ENCODE measurements around the gene HSBP1. TPM values are rescaled to one million over a fixed set of nuclear protein-coding genes. Genes with fewer than 3 reads are reported as not detected.

The HSBP1 gene
- total RNA-seq, 1 donor, result 28.0 TPM

GRCh38 chr16:83835586-83836566 lies 28.1 kb downstream of the HSBP1 start:
- DNase-seq (ENCODE audit: low read depth in 2 of 3, low spot score in 2 of 3), result peak in 2 of 3 donors; percentile 74 to 84

GRCh38 chr16:83837566-83837965 lies 29.8 kb downstream of the HSBP1 start:
- DNase-seq (ENCODE audit: low read depth in 2 of 3, low spot score in 2 of 3), result no peak

- no peak for DNase-seq (ENCODE audit: low read depth in 2 of 3, low spot score in 2 of 3)
Observed at GRCh38 chr16:83838151-83838550, 30.4 kb downstream of the HSBP1 start.

GRCh38 chr16:83839561-83839960 lies 31.8 kb downstream of the HSBP1 start:
- no peak for DNase-seq (ENCODE audit: low read depth in 2 of 3, low spot score in 2 of 3)

- DNase-seq (ENCODE audit: low read depth in 2 of 3, low spot score in 2 of 3), result no peak
Observed at GRCh38 chr16:83840060-83840617, 32.4 kb downstream of the HSBP1 start.

- DNase-seq (ENCODE audit: low read depth in 2 of 3, low spot score in 2 of 3), result no peak
Observed at GRCh38 chr16:83842291-83842690, 34.5 kb downstream of the HSBP1 start.

GRCh38 chr16:83842756-83843507 lies 35.2 kb downstream of the HSBP1 start:
- peak in 1 of 3 donors; percentile 62 for DNase-seq (ENCODE audit: low read depth in 2 of 3, low spot score in 2 of 3)

GRCh38 chr16:83843657-83844056 lies 35.9 kb downstream of the HSBP1 start:
- DNase-seq (ENCODE audit: low read depth in 2 of 3, low spot score in 2 of 3), result peak in 1 of 3 donors; percentile 26

- no peak for DNase-seq (ENCODE audit: low read depth in 2 of 3, low spot score in 2 of 3)
Observed at GRCh38 chr16:83845263-83845662, 37.5 kb downstream of the HSBP1 start.

- peak in 1 of 3 donors; percentile 49 for DNase-seq (ENCODE audit: low read depth in 2 of 3, low spot score in 2 of 3)
Observed at GRCh38 chr16:83847371-83848225, 39.8 kb downstream of the HSBP1 start.

- DNase-seq (ENCODE audit: low read depth in 2 of 3, low spot score in 2 of 3), result no peak
Observed at GRCh38 chr16:83849421-83849820, 41.6 kb downstream of the HSBP1 start.

GRCh38 chr16:83850947-83851346 lies 43.2 kb downstream of the HSBP1 start:
- no peak for DNase-seq (ENCODE audit: low read depth in 2 of 3, low spot score in 2 of 3)

- DNase-seq (ENCODE audit: low read depth in 2 of 3, low spot score in 2 of 3), result no peak
Observed at GRCh38 chr16:83851473-83851872, 43.7 kb downstream of the HSBP1 start.

GRCh38 chr16:83852774-83853173 lies 45.0 kb downstream of the HSBP1 start:
- no peak for DNase-seq (ENCODE audit: low read depth in 2 of 3, low spot score in 2 of 3)

- DNase-seq (ENCODE audit: low read depth in 2 of 3, low spot score in 2 of 3), result no peak
Observed at GRCh38 chr16:83853834-83854233, 46.1 kb downstream of the HSBP1 start.

- no peak for DNase-seq (ENCODE audit: low read depth in 2 of 3, low spot score in 2 of 3)
Observed at GRCh38 chr16:83854420-83854819, 46.6 kb downstream of the HSBP1 start.

- no peak for DNase-seq (ENCODE audit: low read depth in 2 of 3, low spot score in 2 of 3)
Observed at GRCh38 chr16:83856792-83857191, 49.0 kb downstream of the HSBP1 start.

GRCh38 chr16:83859265-83859664 lies 51.5 kb downstream of the HSBP1 start:
- no peak for DNase-seq (ENCODE audit: low read depth in 2 of 3, low spot score in 2 of 3)

GRCh38 chr16:83862661-83863060 lies 54.9 kb downstream of the HSBP1 start:
- no peak for DNase-seq (ENCODE audit: low read depth in 2 of 3, low spot score in 2 of 3)

- no peak for DNase-seq (ENCODE audit: low read depth in 2 of 3, low spot score in 2 of 3)
Observed at GRCh38 chr16:83863682-83864081, 55.9 kb downstream of the HSBP1 start.
